Choroid plexus epithelial cell (primary cell): ENCODE results near the gene GGCT.
A peak's percentile ranks its signal among the peaks of the same experiment; 100 is the strongest.

Experiments
- DNase-seq: peaks from one replicate; pipeline ENCODE4 v3.0.0-alpha.2; 2010; ENCODE audit warnings: low read depth
- H3K4me3 ChIP-seq: 2 replicates; pipeline ENCODE4 v1.5.1; 2011; ENCODE audit warnings: low read depth, mild to moderate bottlenecking, control low read depth, low read length, moderate library complexity
- TF ChIP-seq, protein P1 (sequence below): conservative IDR thresholded peaks from 2 replicates; pipeline ENCODE4 v1.5.1; 2011; ENCODE audit warnings: low read depth, mild to moderate bottlenecking, control low read depth, inconsistent platforms, low read length, moderate library complexity

GGCT gene

DNA sequence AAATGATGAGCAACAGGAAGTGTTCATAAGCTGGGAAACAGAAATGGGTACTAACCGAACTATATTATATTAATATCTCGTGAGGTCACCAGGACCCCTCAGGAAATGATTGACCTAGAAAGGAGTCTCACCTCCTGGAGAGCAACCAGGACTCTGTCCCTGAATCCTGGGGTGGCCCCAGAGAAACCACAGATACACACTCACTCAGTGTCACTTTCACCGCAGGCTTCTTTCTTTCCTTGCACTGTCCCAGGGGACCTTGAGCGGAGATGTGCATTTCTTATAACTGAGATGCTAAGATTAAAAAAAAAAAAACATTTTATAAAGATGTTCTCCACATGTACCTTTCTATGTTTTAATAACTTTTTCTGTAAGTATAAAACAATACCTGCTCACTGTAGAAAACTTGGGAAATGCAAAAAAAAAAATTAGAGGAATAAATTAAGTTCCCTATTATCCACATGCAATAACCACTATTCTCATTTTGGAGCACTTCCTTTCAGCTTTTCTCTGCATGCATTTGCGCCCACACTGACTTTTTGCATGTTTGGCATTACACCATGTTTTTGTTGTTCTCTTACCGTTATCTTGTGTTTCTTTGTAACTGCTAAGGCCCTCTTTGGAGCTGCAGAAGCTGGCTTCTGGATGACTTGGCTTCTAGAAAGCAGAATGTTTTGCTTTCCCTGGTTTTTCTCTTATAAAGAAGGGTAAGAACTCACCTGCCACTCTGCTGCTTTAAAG is 41.1 kb downstream of the GGCT start:
- no peak for DNase-seq
- TF ChIP-seq, protein P1, sequence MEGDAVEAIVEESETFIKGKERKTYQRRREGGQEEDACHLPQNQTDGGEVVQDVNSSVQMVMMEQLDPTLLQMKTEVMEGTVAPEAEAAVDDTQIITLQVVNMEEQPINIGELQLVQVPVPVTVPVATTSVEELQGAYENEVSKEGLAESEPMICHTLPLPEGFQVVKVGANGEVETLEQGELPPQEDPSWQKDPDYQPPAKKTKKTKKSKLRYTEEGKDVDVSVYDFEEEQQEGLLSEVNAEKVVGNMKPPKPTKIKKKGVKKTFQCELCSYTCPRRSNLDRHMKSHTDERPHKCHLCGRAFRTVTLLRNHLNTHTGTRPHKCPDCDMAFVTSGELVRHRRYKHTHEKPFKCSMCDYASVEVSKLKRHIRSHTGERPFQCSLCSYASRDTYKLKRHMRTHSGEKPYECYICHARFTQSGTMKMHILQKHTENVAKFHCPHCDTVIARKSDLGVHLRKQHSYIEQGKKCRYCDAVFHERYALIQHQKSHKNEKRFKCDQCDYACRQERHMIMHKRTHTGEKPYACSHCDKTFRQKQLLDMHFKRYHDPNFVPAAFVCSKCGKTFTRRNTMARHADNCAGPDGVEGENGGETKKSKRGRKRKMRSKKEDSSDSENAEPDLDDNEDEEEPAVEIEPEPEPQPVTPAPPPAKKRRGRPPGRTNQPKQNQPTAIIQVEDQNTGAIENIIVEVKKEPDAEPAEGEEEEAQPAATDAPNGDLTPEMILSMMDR = no peak
- H3K4me3 ChIP-seq = no peak overlapping the region

DNA sequence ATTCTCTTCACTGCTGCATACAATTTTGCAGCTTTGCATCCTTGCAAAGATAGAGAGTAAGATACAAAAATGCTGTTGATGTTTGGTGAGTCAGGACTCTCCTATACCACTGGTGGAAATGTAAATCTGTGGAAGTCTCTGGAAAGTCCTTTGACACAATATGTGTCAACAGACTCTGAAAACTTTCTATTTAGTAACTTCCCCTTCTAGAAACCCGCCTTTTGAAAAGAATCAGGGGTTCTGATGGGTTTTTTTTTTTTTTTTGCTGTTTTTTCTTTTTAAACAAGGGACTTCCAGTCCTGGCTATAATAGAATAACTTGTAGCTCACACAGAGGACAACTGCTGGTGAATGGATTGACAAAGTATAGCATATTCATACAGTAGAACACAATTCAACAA is 42.5 kb downstream of the GGCT start:
- no peak for DNase-seq
- TF ChIP-seq, protein P1 = no peak
- H3K4me3 ChIP-seq = no peak overlapping the region

DNA sequence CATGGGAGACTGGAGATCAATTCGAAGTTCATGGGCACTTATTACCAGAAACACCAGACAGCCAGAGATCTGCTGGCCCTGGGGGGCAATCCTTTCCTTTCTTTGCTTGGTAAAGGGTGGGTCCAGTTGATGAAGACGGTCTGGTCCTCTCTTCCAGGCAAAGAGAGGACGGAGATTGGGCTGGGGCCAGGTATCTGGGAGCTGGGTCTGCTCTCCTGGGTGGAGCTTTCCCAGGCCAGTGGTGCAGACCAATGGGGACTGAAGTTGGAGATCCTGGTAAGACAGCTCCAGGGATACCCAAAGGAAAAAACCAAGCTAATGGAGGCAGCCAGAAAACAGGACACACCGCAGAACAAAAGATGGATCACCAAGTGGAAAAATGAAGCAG is 44.4 kb downstream of the GGCT start:
- TF ChIP-seq, protein P1 = no peak
- no peak for DNase-seq
- no peak overlapping the region for H3K4me3 ChIP-seq

DNA sequence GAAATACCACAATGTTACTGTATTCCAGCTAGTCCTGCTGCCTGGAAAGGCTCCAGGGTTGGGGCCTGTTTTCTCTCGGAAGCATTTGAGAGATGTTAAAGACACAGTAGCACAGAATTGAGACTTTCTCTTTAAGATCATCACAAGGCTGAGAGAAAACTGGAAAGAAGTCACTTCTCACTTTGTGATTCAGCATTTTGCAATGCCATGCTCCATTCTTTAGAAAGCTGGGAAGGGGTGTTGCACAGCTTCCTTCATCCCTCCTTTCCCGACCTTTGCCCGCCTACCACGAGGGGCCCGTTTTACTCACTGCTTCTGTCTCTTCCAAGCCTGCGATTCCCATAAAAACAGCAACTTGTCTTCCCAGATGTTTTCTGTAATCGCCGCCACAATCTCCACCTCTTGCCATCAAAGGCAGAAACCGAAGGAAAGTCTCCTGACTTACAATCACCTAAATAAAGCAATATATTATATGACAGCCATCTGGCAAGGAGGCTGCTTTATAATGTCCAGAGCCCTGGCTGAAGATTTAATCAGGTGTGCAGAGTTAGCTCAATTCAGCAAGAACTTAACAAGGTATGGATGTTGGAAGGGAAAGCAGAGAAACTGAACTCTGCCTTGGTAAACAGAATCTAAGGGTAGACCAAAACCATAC is 44.9 kb downstream of the GGCT start:
- peak; percentile 96 for DNase-seq
- no peak overlapping the region for H3K4me3 ChIP-seq
- TF ChIP-seq, protein P1 = no peak

DNA sequence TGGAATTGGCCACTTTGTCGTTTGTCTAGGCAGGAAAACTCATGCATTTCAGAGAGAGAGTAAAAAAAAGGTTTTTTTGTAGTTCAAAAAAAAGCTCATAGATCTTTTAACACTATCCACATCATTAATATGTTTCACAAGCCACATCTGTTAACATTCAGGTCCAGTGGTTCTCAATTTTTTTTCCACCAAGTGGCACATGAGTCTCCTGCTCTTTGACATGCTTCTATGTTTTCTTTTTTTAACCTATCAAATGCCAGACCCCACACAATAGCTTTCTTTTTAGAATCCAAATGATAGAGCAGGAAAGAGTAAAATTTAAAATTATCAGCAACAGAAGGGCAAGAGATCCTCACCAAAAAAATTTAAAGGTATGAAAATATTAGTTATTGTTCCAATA is 46.3 kb downstream of the GGCT start:
- TF ChIP-seq, protein P1 = no peak
- DNase-seq = peak; percentile 45
- no peak overlapping the region for H3K4me3 ChIP-seq

DNA sequence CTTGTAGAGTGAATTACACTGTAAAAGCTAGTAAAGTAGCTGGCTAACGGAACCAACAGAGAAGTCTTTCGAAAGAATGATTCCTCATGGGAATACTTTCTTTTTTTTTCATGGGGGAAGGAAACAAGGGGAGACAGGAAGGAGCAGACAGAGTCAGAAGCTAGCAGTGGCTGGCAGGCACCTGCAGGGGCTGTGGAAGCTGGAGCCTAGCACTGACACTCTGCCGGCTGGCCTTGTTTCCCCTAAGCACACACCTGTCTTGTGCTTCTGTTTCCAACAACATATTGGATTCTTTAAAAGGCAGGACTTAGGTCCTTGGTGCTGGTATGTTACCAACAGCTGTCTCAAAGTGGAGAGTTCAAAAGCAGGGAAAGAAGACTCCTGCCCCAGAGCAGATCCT is 50.7 kb downstream of the GGCT start:
- TF ChIP-seq, protein P1 = peak; percentile 9
- DNase-seq = peak; percentile 49
- H3K4me3 ChIP-seq = no peak overlapping the region

DNA sequence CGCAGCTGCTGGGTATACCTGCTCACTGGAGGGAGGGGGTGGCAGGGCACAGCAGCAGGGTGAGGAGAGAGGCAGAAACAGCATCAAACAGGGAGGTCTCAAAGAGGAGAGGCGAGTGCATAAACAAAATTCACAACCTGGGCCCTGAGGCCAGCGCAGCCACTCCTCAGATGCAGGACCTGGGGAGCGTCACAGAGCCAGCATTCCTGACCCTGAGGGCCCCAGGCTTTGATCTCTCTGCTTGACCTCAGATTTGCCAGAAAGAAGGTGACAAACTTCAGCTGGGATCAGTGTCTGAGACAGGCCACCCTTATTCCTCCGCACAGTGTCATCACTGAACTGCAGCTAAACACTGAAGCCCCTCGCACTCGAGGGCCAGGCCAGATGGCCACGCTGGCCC is 51.6 kb downstream of the GGCT start:
- H3K4me3 ChIP-seq = no peak overlapping the region
- TF ChIP-seq, protein P1 = no peak
- DNase-seq = no peak
